Measurements from ENCODE around the gene MYO1C. TPM values are rescaled to one million over a fixed set of nuclear protein-coding genes. Genes with fewer than 3 reads are reported as not detected.

Gene MYO1C
- total RNA-seq, 4 donors from 2014 or later, result 24.8 to 76.6 (median 58.6) TPM

- Histone ChIP-seq H3K4me1 (peaks cover 36 to 43% of the 10 kb centered on the region in 2 donors), H3K4me3 (no peak overlapping the region), H3K27ac (no peak overlapping the region), H3K36me3 (peaks cover 0 to 29% of the 10 kb centered on the region in 2 donors), H3K9me3 (no peaks in the 10 kb centered on the region), H3K27me3 (no peaks in the 10 kb centered on the region)
- in situ Hi-C loops (cut with MboI; ENCODE audit: low sequenced_read_pairs in 4 of 4), result no loop called here
- TF ChIP-seq POLR2A (IDR thresholded peaks at IDR 0.05), result no peak
- TF ChIP-seq CTCF (IDR thresholded peaks at IDR 0.05 in 4 of 5, conservative IDR thresholded peaks at IDR 0.05 in 1 of 5), result no peak
- no peak for ATAC-seq
- DNase-seq, result no peak
- intact Hi-C loops (cut with DNase I; ENCODE audit: low total_unique reads), result loop anchor here (5.0 kb wide), 1 partner anchor 130 kb away; no protein-coding TSS in a partner anchor
These were observed 4.4 kb upstream of the MYO1C start for GRCh38 chr17:1496869-1497268.

DNA sequence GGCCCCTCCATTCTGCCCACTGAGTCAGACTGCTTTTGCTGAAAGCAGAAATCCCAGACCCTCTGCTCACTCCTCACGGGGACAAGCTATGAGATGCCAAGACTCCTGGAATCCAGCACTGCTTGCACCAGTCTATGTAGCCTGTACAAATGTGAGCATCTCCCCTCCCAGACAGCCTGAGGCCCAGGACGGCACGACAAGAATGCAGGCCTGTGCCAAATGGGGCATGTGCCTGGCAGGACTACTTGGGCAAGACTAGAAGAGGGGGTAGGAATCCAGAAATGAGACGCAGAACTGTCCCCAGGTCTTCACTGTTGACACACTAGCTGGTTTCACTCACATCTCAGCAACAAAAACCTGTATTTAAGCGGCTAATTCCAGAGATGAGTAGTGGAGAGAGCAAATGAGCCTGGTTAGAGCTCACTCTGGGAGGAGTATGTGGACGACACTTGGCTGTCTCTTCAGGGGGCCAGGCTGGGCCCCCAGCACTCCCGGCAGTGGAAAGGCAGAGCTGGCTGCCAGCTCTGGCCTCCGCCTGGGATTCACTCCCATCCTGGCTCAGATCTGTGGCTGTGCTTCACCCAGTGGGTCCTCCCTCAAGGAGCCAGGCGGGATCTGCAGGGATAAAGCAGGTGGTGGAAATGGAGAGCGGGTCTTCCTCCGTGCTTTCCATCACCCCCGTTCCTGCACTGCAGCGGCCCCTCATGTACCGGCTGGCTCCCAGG lies 2.9 kb upstream of the MYO1C start:
- intact Hi-C loops (cut with DNase I; ENCODE audit: low total_unique reads) (loop anchor here (1.0 to 5.0 kb wide), 2 partner anchors 20 to 128 kb away; no protein-coding TSS in a partner anchor), in situ Hi-C loops (cut with MboI; ENCODE audit: low sequenced_read_pairs in 4 of 4) (no loop called here)
- DNase-seq, result peak; percentile 64 to 89
- Histone ChIP-seq H3K9me3 (no peaks in the 10 kb centered on the region), H3K4me3 (no peak overlapping the region), H3K36me3 (peaks cover 0 to 29% of the 10 kb centered on the region in 2 donors), H3K27me3 (no peaks in the 10 kb centered on the region), H3K4me1 (peaks cover 42 to 51% of the 10 kb centered on the region in 2 donors), H3K27ac (peak overlapping the region; percentile 65 to 91 (median 80))
- ATAC-seq, result peak; percentile 55 to 76
- TF ChIP-seq CTCF (IDR thresholded peaks at IDR 0.05 in 4 of 5, conservative IDR thresholded peaks at IDR 0.05 in 1 of 5) (no peak), POLR2A (IDR thresholded peaks at IDR 0.05) (no peak)

GRCh38 chr17:1494736-1495253 lies 2.3 kb upstream of the MYO1C start:
- ATAC-seq (no peak), DNase-seq (no peak)
- peak overlapping the region; percentile 65 to 91 (median 80) for H3K27ac ChIP-seq
- TF ChIP-seq POLR2A (IDR thresholded peaks at IDR 0.05) (no peak), CTCF (IDR thresholded peaks at IDR 0.05 in 4 of 5, conservative IDR thresholded peaks at IDR 0.05 in 1 of 5) (no peak)
- H3K4me3 ChIP-seq, result no peak overlapping the region
- peaks cover 44 to 54% of the 10 kb centered on the region in 2 donors for H3K4me1 ChIP-seq
- H3K36me3 ChIP-seq, result peaks cover 0 to 28% of the 10 kb centered on the region in 2 donors
- no peaks in the 10 kb centered on the region for H3K27me3 ChIP-seq
- in situ Hi-C loops (cut with MboI; ENCODE audit: low sequenced_read_pairs in 4 of 4), result no loop called here
- H3K9me3 ChIP-seq, result no peaks in the 10 kb centered on the region
- intact Hi-C loops (cut with DNase I; ENCODE audit: low total_unique reads), result loop anchor here (1.0 to 5.0 kb wide), 2 partner anchors 21 to 127 kb away; no protein-coding TSS in a partner anchor

DNA sequence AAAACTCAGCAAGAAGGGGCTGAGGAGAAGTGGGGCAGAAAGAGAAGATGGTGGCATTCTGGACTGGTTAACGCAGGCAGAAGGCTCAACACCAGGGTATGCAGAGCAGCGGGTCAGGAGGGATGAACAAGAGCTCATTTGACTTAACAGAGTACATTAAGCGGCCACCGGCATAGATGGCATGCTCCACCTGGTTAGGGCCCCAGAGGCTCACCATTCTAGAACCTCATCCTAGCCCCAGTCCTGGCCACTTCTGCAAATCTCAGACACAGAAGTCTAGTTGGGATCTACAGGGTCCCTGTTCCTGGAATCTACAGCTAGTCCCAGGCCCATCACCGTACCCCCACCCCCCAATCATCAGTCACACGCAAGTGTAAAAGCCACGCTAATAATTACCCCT lies 1.7 kb upstream of the MYO1C start:
- TF ChIP-seq CTCF (IDR thresholded peaks at IDR 0.05 in 4 of 5, conservative IDR thresholded peaks at IDR 0.05 in 1 of 5) (no peak), POLR2A (IDR thresholded peaks at IDR 0.05) (no peak)
- peak overlapping the region in 3 of 4 donors; percentile 78 to 87 (median 84) for H3K27ac ChIP-seq
- H3K36me3 ChIP-seq, result peaks cover 0 to 23% of the 10 kb centered on the region in 2 donors
- ATAC-seq (no peak), DNase-seq (no peak)
- no peaks in the 10 kb centered on the region for H3K27me3 ChIP-seq
- H3K4me3 ChIP-seq, result no peak overlapping the region
- in situ Hi-C loops (cut with MboI; ENCODE audit: low sequenced_read_pairs in 4 of 4), result no loop called here
- H3K9me3 ChIP-seq, result no peaks in the 10 kb centered on the region
- H3K4me1 ChIP-seq, result peaks cover 44 to 54% of the 10 kb centered on the region in 2 donors
- intact Hi-C loops (cut with DNase I; ENCODE audit: low total_unique reads), result no loop called here

Measured in gastrocnemius medialis (tissue), 4 donors.